CD4-positive, alpha-beta T cell treated with Interleukin-1 beta for 1 hour (primary cell): ENCODE results near the gene GRIN2A.

ENCODE experiments used
- DNase-seq, 2 donors: peaks; one replicate each; pipeline ENCODE4 v3.0.0-alpha.2; 2020 to 2022

Gene GRIN2A

DNA sequence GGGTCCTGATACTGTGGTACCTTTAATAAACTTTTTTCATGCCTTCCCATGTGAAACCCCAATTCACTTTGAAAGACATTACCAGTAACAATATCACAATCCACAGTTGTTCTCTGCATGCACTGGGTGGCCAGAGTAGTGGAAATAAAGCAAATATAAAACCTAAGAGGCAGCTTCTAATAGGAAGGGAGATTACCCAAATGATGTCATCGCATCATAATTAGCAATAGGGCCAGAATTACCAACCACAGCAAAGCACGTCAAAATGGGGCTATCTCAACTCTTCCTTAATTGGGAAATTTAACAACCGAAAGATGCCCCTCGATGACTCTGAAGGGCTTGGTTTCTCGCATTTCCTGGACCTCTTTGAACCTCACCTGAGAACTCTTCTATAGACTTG, 224.8 kb downstream of the GRIN2A start:
- DNase-seq: no peak

DNA sequence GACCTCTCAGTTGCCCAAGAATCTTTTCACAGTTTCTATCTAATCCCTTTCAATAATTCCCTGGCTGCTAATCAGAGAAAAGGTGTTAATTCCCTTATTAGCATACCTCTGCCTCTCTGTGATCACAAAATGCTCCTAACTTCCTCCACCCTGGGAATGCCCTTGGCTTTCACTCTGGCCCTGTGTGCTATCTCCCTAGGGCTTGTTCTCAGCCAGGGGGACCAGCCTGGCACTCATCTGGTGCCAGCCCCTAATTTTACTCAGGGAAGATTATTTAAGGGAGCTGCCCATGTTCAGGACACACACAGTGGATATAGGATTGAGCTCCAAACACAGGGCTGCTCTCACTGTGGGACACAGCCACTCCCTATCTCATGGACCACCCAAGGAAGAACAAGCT, 225.2 kb downstream of the GRIN2A start:
- no peak for DNase-seq

GRCh38 chr16:9955677-9956076, 226.6 kb downstream of the GRIN2A start:
- DNase-seq: no peak

- no peak for DNase-seq
Measured at GRCh38 chr16:9953908-9954570, 228.2 kb downstream of the GRIN2A start.

- no peak for DNase-seq
Measured at GRCh38 chr16:9950658-9951057, 231.6 kb downstream of the GRIN2A start.

DNA sequence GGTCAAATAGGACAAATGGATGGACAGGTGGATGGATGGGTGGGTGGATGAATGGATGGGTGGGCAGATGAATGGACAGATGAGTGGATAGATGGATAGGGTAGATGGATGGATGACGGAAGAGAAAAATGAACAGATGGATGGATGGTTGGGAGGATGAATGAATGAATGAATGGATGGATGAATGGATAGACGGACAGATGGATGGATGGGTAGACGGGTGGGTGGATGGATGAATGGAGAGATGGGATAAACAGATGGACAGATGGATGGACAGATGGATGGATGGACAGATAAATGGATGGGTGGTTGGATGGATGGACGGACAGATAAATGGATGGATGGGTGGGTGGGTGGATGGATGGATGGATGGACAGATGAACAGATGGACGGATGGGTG, 232.8 kb downstream of the GRIN2A start:
- no peak for DNase-seq

GRCh38 chr16:9948933-9949332, 233.3 kb downstream of the GRIN2A start:
- no peak for DNase-seq

DNA sequence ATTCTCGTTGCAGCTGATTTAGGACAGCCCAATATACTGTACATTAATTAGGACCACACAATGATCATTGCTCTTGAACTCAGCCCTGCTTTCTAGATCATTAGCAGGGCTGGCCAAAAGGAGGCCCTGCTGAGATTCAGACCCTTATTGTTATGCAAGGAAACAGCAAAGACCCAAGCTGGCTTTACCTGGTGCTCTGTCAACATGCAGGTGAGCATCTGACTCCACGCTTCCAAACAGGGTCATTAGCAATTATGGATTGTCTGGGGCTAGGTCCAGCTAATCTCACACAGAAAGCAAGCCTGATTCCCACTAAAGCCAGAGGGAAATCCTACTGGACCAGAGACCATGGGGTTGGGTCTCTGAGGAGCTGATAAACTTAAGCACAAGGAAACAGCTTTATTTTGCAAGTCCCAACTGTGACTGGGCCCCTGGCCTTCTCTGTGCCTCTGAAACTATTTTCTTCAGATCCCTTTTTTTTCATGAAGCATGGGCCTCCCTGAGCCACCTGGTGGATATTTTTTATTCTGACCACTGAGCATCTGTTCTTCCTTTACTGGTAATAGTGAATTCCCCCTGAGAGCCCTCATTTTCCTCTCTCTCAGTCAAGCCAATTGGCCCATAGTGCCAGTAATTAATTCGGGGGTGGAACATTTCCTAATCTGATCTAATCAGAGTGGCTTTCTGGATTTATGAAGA, 236.1 kb downstream of the GRIN2A start:
- DNase-seq: no peak

- no peak for DNase-seq
Measured at GRCh38 chr16:9943121-9943520, 239.1 kb downstream of the GRIN2A start.

- DNase-seq: no peak
Measured at GRCh38 chr16:9941245-9941644, 241.0 kb downstream of the GRIN2A start.

- no peak for DNase-seq
Measured at GRCh38 chr16:9934723-9935508, 247.3 kb downstream of the GRIN2A start.

- no peak for DNase-seq
Measured at GRCh38 chr16:9932919-9933653, 249.1 kb downstream of the GRIN2A start.

- no peak for DNase-seq
Measured at GRCh38 chr16:9932000-9932399, 250.2 kb downstream of the GRIN2A start.

- DNase-seq: no peak
Measured at GRCh38 chr16:9929836-9930235, 252.4 kb downstream of the GRIN2A start.

DNA sequence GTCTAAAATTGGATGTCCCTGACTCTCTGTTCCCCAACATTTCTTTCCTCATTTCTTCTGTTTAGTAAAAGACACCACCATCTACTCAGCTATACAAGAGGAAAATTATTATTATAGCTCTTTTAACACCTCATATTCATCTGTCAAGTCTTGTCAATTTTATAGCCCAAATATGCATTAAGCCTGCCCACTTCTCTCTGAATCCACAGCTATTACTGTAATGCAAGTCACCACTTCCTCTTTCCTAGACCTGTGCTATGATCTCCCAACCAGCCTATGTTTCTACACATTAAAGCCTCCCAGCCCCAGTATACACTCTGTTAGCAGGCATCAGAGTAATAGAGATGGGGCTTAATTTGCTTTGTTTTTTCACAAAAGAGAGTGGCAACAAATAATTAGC, 252.9 kb downstream of the GRIN2A start:
- DNase-seq: no peak

GRCh38 chr16:9922441-9922840, 259.8 kb downstream of the GRIN2A start:
- no peak for DNase-seq

DNA sequence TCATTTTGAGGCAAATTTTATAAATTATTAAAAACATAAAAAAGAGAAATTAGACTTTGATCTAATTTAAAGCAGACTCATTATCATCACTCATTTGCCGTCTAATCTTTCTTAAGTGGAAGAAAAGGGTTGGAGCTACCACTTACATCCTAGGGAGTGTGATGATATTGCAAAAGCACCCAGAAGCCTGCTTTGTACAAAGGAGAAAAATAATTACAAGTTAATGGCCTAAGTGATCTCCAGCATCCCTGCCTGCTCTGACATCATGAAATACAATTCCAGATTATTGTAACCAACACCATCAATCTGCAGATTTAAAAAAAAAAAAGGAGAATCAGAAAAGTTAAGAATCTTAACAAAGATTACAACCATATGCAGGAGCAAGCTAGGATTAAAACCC, 260.2 kb downstream of the GRIN2A start:
- no peak for DNase-seq

- no peak for DNase-seq
Measured at GRCh38 chr16:9919460-9919859, 262.8 kb downstream of the GRIN2A start.

DNA sequence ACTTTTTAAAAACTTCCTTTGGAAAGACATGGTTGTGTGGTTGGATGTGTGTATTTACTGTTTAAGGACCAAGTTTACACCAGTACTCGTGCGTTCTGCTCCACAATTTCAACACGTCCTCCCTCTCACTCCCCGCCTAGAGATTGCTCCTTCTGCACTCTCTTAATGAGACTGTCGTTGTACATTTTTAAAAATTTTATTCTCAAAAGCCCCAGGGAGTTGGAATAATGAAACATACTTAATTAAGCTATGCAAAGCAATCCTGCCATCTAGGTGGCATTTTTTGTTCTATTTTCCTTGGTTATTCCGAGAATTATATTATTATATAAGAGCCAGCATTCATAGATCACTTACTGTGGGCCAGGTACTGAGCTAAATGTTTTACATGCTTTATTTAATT, 264.5 kb downstream of the GRIN2A start:
- no peak for DNase-seq

- DNase-seq: no peak
Measured at GRCh38 chr16:9913604-9914326, 268.5 kb downstream of the GRIN2A start.

GRCh38 chr16:9911989-9912388, 270.2 kb downstream of the GRIN2A start:
- no peak for DNase-seq

DNA sequence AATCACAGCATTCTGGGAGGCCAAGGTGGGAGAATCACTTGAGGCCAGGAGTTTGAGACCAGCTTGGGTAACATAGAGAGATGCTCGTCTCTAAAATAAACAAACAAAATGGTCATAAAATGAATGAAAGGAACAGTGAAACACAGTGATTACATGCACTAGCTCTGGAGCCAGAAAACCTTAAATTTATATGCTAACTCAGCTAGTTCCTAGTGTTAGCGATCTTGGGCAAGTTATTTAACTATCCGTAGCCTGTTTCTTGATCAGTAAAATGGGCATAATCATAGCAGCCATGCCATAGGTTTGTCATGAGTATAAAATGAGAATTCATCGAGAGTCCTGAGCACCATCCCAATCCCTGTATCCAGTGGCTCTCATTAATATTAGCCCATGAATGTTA, 271.0 kb downstream of the GRIN2A start:
- DNase-seq: no peak
